Cardiac fibroblast (primary cell): ENCODE results near the gene RXRB.
"Not testable (repeated sequence)": the region's sequence is repeated elsewhere in the genome, so short reads cannot be mapped to it uniquely, and the experiment has no call there.

Experiments
- DNase-seq, 2 donors: peaks; one replicate each; pipeline versions ENCODE4 v3.0.0 to v3.0.0-alpha.2; 2010; ENCODE audit warnings: low read depth in 2 of 2
- H3K4me3 ChIP-seq, 2 donors: replicated peaks in 1 of 2; 1 replicate in 1 of 2; 2 replicates in 1 of 2; pipeline ENCODE4 v1.5.1; 2011; ENCODE audit warnings: low read depth in 2 of 2, low read length in 2 of 2, mild to moderate bottlenecking in 2 of 2, moderate library complexity in 1 of 2
- CTCF ChIP-seq: IDR thresholded peaks from one replicate; pipeline ENCODE4 v1.5.1; 2011; ENCODE audit warnings: low read depth, mild to moderate bottlenecking, low read length, inconsistent platforms

Gene RXRB

GRCh38 chr6:33243476-33243875 lies 43.0 kb upstream of the RXRB start:
- no peak for DNase-seq
- no peak for TF ChIP-seq CTCF
- no peak overlapping the region for H3K4me3 ChIP-seq

GRCh38 chr6:33241968-33242367 lies 41.5 kb upstream of the RXRB start:
- H3K4me3 ChIP-seq: no peak overlapping the region
- DNase-seq: no peak
- no peak for TF ChIP-seq CTCF

GRCh38 chr6:33237741-33238140 lies 37.3 kb upstream of the RXRB start:
- no peak for TF ChIP-seq CTCF
- DNase-seq: no peak
- H3K4me3 ChIP-seq: no peak overlapping the region

- no peak for TF ChIP-seq CTCF
- H3K4me3 ChIP-seq: no peak overlapping the region
- DNase-seq: no peak
Measured at GRCh38 chr6:33236852-33237251, 36.4 kb upstream of the RXRB start.

GRCh38 chr6:33236328-33236727 lies 35.9 kb upstream of the RXRB start:
- H3K4me3 ChIP-seq: no peak overlapping the region
- no peak for TF ChIP-seq CTCF
- DNase-seq: no peak

GRCh38 chr6:33235221-33235634 lies 34.8 kb upstream of the RXRB start:
- no peak overlapping the region for H3K4me3 ChIP-seq
- TF ChIP-seq CTCF: no peak
- no peak for DNase-seq

- not testable (repeated sequence) for H3K4me3 ChIP-seq, DNase-seq
Measured at GRCh38 chr6:33226503-33227120, 26.1 kb upstream of the RXRB start.
